SU-DHL-6 (cell line): Measurements from ENCODE around the gene MYRF.

Source experiments
- H2AFZ ChIP-seq: fragments of 200-600 bp; sonication (generic); 2 replicates; pipeline ENCODE4 v1.6.1; 2014; ENCODE audit warnings: low read depth, mild to moderate bottlenecking, moderate library complexity, mixed read lengths, antibody characterized with exemption, low read length; ENCODE audit not compliant: severe bottlenecking
- H3F3A ChIP-seq: fragments of 200-600 bp; shearing (Covaris generic); 2 replicates; pipeline ENCODE4 v1.6.0; 2016; ENCODE audit warnings: antibody characterized with exemption, mild to moderate bottlenecking; ENCODE audit not compliant: insufficient read depth
- H3K27ac ChIP-seq: fragments of 200-600 bp; sonication (generic); 2 replicates; pipeline ENCODE4 v1.5.1; 2016; ENCODE audit warnings: low read depth, mild to moderate bottlenecking, low read length, moderate library complexity, mixed read lengths
- H3K27me3 ChIP-seq: fragments of 200-600 bp; sonication (generic), shearing (Covaris generic); 2 replicates; pipeline ENCODE4 v1.6.0; 2014; ENCODE audit warnings: mild to moderate bottlenecking, low read length
- H3K36me3 ChIP-seq: fragments of 200-600 bp; sonication (generic); 2 replicates; pipeline ENCODE4 v1.6.1; 2014; ENCODE audit warnings: mild to moderate bottlenecking, low read length, mixed read lengths
- H3K4me2 ChIP-seq: fragments of 300-600, 200-600 bp; shearing (Covaris generic), sonication (generic); 2 replicates; pipeline ENCODE4 v1.6.0; 2014; ENCODE audit warnings: low read length, low read depth, mild to moderate bottlenecking; ENCODE audit not compliant: poor library complexity, severe bottlenecking
- H3K4me3 ChIP-seq: fragments of 200-600 bp; sonication (generic); 2 replicates; pipeline ENCODE4 v1.5.1; 2014; ENCODE audit warnings: antibody characterized with exemption, low read length, mild to moderate bottlenecking, mixed read lengths; ENCODE audit not compliant: insufficient read depth, poor library complexity, severe bottlenecking
- H3K79me2 ChIP-seq: fragments of 200-600 bp; sonication (generic); 2 replicates; pipeline ENCODE4 v1.6.1; 2014; ENCODE audit warnings: mild to moderate bottlenecking, low read length, moderate library complexity; ENCODE audit not compliant: insufficient read depth
- H3K9ac ChIP-seq: fragments of 200-600 bp; sonication (generic); 2 replicates; pipeline ENCODE4 v1.7.0; 2014; ENCODE audit warnings: mild to moderate bottlenecking, low read length
- H3K9me2 ChIP-seq: fragments of 200-600 bp; sonication (generic); replicated peaks from 2 replicates; pipeline ENCODE4 v1.6.1; 2014; ENCODE audit warnings: low read length; ENCODE audit not compliant: insufficient read depth
- H3K9me3 ChIP-seq: fragments of 200-600 bp; sonication (generic); 2 replicates; pipeline ENCODE4 v1.6.1; 2014; ENCODE audit warnings: low read length, mixed read lengths; ENCODE audit not compliant: insufficient read depth
- H4K20me1 ChIP-seq: fragments of 200-600 bp; sonication (generic); 2 replicates; pipeline ENCODE4 v1.6.1; 2014; ENCODE audit warnings: low read depth, mild to moderate bottlenecking, antibody characterized with exemption, low read length, moderate library complexity, mixed read lengths
- CTCF ChIP-seq: fragments of 200-600 bp; sonication (generic); IDR thresholded peaks from one replicate; pipeline ENCODE4 v1.5.1; 2017; ENCODE audit warnings: antibody characterized with exemption, mild to moderate bottlenecking, low read length, moderate library complexity; ENCODE audit not compliant: insufficient read depth, poor library complexity, severe bottlenecking
- EZH2phosphoT487 ChIP-seq: fragments of 200-600 bp; sonication (generic), shearing (Covaris generic); conservative IDR thresholded peaks from 2 replicates; pipeline ENCODE4 v1.6.1; 2018; ENCODE audit warnings: mild to moderate bottlenecking, antibody characterized with exemption, low read length, moderate library complexity, mixed read lengths

MYRF gene

GRCh38 chr11:61744609-61745156 is 7.8 kb upstream of the MYRF start:
- no peaks in the 10 kb centered on the region for H3F3A ChIP-seq
- no peak overlapping the region for H3K9ac ChIP-seq

GRCh38 chr11:61745781-61746441 is 6.5 kb upstream of the MYRF start:
- no peaks in the 10 kb centered on the region for H3K27me3 ChIP-seq
- TF ChIP-seq EZH2phosphoT487 (no peak), CTCF (no peak)
- H3K9me3 ChIP-seq, result no peaks in the 10 kb centered on the region
- no peaks in the 10 kb centered on the region for H4K20me1 ChIP-seq
- no peaks in the 10 kb centered on the region for H3K79me2 ChIP-seq
- H3K4me3 ChIP-seq, result no peak overlapping the region
- H3K9ac ChIP-seq, result no peak overlapping the region
- H2AFZ ChIP-seq, result no peak overlapping the region
- no peak overlapping the region for H3K27ac ChIP-seq
- no peak overlapping the region for H3K4me2 ChIP-seq
- no peaks in the 10 kb centered on the region for H3F3A ChIP-seq
- H3K9me2 ChIP-seq, result no peaks in the 10 kb centered on the region
- no peaks in the 10 kb centered on the region for H3K36me3 ChIP-seq

More at GRCh38 chr11:61744609-61745156, 7.8 kb upstream of the MYRF start:
- no peak overlapping the region for H3K4me3 ChIP-seq
- H3K27me3 ChIP-seq, result no peaks in the 10 kb centered on the region
- H4K20me1 ChIP-seq, result no peaks in the 10 kb centered on the region
- no peaks in the 10 kb centered on the region for H3K9me2 ChIP-seq
- no peak for TF ChIP-seq EZH2phosphoT487
- TF ChIP-seq CTCF, result no peak
- H3K27ac ChIP-seq, result no peak overlapping the region
- H3K9me3 ChIP-seq, result no peaks in the 10 kb centered on the region
- no peak overlapping the region for H2AFZ ChIP-seq
- H3K4me2 ChIP-seq, result no peak overlapping the region
- no peaks in the 10 kb centered on the region for H3K79me2 ChIP-seq
- no peaks in the 10 kb centered on the region for H3K36me3 ChIP-seq

- Histone ChIP-seq H3K79me2 (no peaks in the 10 kb centered on the region), H3K4me3 (no peak overlapping the region), H2AFZ (no peak overlapping the region), H3K36me3 (no peaks in the 10 kb centered on the region), H3K9me3 (no peaks in the 10 kb centered on the region), H4K20me1 (no peaks in the 10 kb centered on the region), H3K27ac (no peak overlapping the region), H3K27me3 (no peaks in the 10 kb centered on the region), H3K9me2 (no peaks in the 10 kb centered on the region), H3F3A (no peaks in the 10 kb centered on the region), H3K9ac (no peak overlapping the region), H3K4me2 (no peak overlapping the region)
- TF ChIP-seq CTCF (no peak), EZH2phosphoT487 (no peak)
Observed at GRCh38 chr11:61746442-61747191, 5.8 kb upstream of the MYRF start.
